H9 (cell line): ENCODE measurements around the gene PLK1. TPM values are rescaled to one million over a fixed set of nuclear protein-coding genes. Genes with fewer than 3 reads are reported as not detected.

Source experiments
- DNase-seq: peaks from one replicate; pipeline ENCODE4 v3.0.0-alpha.2; 2017
- H2AFZ ChIP-seq: one replicate; pipeline ENCODE4 v1.6.1; 2013; ENCODE audit warnings: mild to moderate bottlenecking, low read length, control low read depth, moderate library complexity
- H2AK5ac ChIP-seq: 2 replicates; pipeline ENCODE4 v1.6.1; 2013; ENCODE audit warnings: low read length, control low read depth, mixed read lengths; ENCODE audit not compliant: insufficient read length
- H2BK120ac ChIP-seq: one replicate; pipeline ENCODE4 v1.6.1; 2013; ENCODE audit warnings: low read depth, mild to moderate bottlenecking, low read length, control low read depth, inconsistent platforms; ENCODE audit not compliant: poor library complexity, severe bottlenecking
- H2BK12ac ChIP-seq: 2 replicates; pipeline ENCODE4 v1.6.1; 2013; ENCODE audit warnings: low read length, control low read depth, mixed read lengths, low read depth; ENCODE audit not compliant: insufficient read length
- H2BK15ac ChIP-seq: 2 replicates; pipeline ENCODE4 v1.6.1; 2013; ENCODE audit warnings: low read depth, low read length, control low read depth
- H2BK20ac ChIP-seq: one replicate; pipeline ENCODE4 v1.6.1; 2013; ENCODE audit warnings: low read depth, mild to moderate bottlenecking, low read length, control low read depth, inconsistent platforms; ENCODE audit not compliant: poor library complexity, severe bottlenecking
- H2BK5ac ChIP-seq: 2 replicates; pipeline ENCODE4 v1.6.1; 2013; ENCODE audit warnings: low read length, control low read depth, mixed read lengths; ENCODE audit not compliant: insufficient read length
- H3K14ac ChIP-seq: 2 replicates; pipeline ENCODE4 v1.6.1; 2013; ENCODE audit warnings: low read length, control low read depth; ENCODE audit not compliant: insufficient read depth
- H3K18ac ChIP-seq: 2 replicates; pipeline ENCODE4 v1.6.1; 2013; ENCODE audit warnings: low read depth, mild to moderate bottlenecking, mixed read lengths, low read length, control low read depth; ENCODE audit not compliant: insufficient read length
- H3K23ac ChIP-seq: 2 replicates; pipeline ENCODE4 v1.6.1; 2013; ENCODE audit warnings: low read length, control low read depth, mixed read lengths, low read depth; ENCODE audit not compliant: insufficient read length
- H3K23me2 ChIP-seq: 2 replicates; pipeline ENCODE4 v1.6.1; 2013; ENCODE audit warnings: low read depth, mild to moderate bottlenecking, mixed read lengths, low read length, control low read depth; ENCODE audit not compliant: insufficient read length, poor library complexity, severe bottlenecking
- H3K27ac ChIP-seq: 2 replicates; pipeline ENCODE4 v1.5.1; 2013; ENCODE audit warnings: low read length, control low read depth, mixed read lengths, low read depth; ENCODE audit not compliant: insufficient read length
- H3K27me3 ChIP-seq: 2 replicates; pipeline ENCODE4 v1.6.1; 2013; ENCODE audit warnings: low read length, control low read depth, inconsistent platforms; ENCODE audit not compliant: insufficient read depth
- H3K4ac ChIP-seq: 2 replicates; pipeline ENCODE4 v1.6.1; 2013; ENCODE audit warnings: low read depth, mild to moderate bottlenecking, control low read depth, inconsistent platforms, low read length, moderate library complexity
- H3K4me1 ChIP-seq: 2 replicates; pipeline ENCODE4 v1.6.1; 2013; ENCODE audit warnings: low read length, control low read depth, inconsistent platforms; ENCODE audit not compliant: insufficient read depth
- H3K4me2 ChIP-seq: 2 replicates; pipeline ENCODE4 v1.6.1; 2013; ENCODE audit warnings: low read length, control low read depth, mixed read lengths; ENCODE audit not compliant: insufficient read length, insufficient read depth
- H3K56ac ChIP-seq: 2 replicates; pipeline ENCODE4 v1.6.1; 2013; ENCODE audit warnings: low read depth, mild to moderate bottlenecking, mixed read lengths, low read length, control low read depth; ENCODE audit not compliant: insufficient read length
- H3K79me1 ChIP-seq: 2 replicates; pipeline ENCODE4 v1.6.1; 2013; ENCODE audit warnings: low read depth, mild to moderate bottlenecking, moderate library complexity, low read length, control low read depth, inconsistent platforms; ENCODE audit not compliant: insufficient read depth, poor library complexity, severe bottlenecking
- H3K79me2 ChIP-seq: 2 replicates; pipeline ENCODE4 v1.6.1; 2013; ENCODE audit warnings: low read length, control low read depth, inconsistent platforms; ENCODE audit not compliant: insufficient read depth
- H3K9ac ChIP-seq: 2 replicates; pipeline ENCODE4 v1.6.1; 2013; ENCODE audit warnings: low read length, control low read depth, mixed read lengths; ENCODE audit not compliant: insufficient read length; ENCODE audit errors: extremely low read depth
- H3K9me3 ChIP-seq: one replicate; pipeline ENCODE4 v1.6.1; 2013; ENCODE audit warnings: low read depth, low read length, inconsistent platforms; ENCODE audit not compliant: control insufficient read depth
- H3T11ph ChIP-seq: one replicate; pipeline ENCODE4 v1.6.1; 2013; ENCODE audit warnings: mild to moderate bottlenecking, low read length, control low read depth, inconsistent platforms
- H4K20me1 ChIP-seq: one replicate; pipeline ENCODE4 v1.6.1; 2013; ENCODE audit not compliant: control insufficient read depth, insufficient read length, insufficient read depth
- H4K5ac ChIP-seq: 2 replicates; pipeline ENCODE4 v1.6.1; 2013; ENCODE audit warnings: low read depth, mild to moderate bottlenecking, mixed read lengths, low read length, control low read depth; ENCODE audit not compliant: insufficient read length
- H4K8ac ChIP-seq: replicated peaks from 2 replicates; pipeline ENCODE4 v1.6.1; 2013; ENCODE audit warnings: low read length, control low read depth, mixed read lengths, low read depth; ENCODE audit not compliant: insufficient read length
- H4K91ac ChIP-seq: 2 replicates; pipeline ENCODE4 v1.6.1; 2013; ENCODE audit warnings: low read depth, mild to moderate bottlenecking, moderate library complexity, mixed read lengths, low read length, control low read depth; ENCODE audit not compliant: insufficient read length
- H3K27ac Mint-ChIP-seq, 3 experiments: 2 replicates in 2 of 3; 3 replicates in 1 of 3; pipeline ENCODE4 v1.8.0; 2020 to 2021; ENCODE audit warnings: mixed read lengths in 3 of 3, mild to moderate bottlenecking in 1 of 3, moderate library complexity in 1 of 3
- H3K27me3 Mint-ChIP-seq: 2 replicates; pipeline ENCODE4 v1.8.0; 2021; ENCODE audit warnings: low read depth, mild to moderate bottlenecking, moderate library complexity, mixed read lengths
- H3K36me3 Mint-ChIP-seq, 3 experiments: 2 replicates in 2 of 3; 3 replicates in 1 of 3; pipeline ENCODE4 v1.8.0; 2020 to 2021; ENCODE audit warnings: low read depth in 3 of 3, mixed read lengths in 3 of 3; ENCODE audit not compliant: insufficient read depth in 1 of 3
- H3K4me1 Mint-ChIP-seq, 2 experiments: 2 replicates each; pipeline ENCODE4 v1.8.0; 2020; ENCODE audit warnings: mixed read lengths in 2 of 2
- H3K4me3 Mint-ChIP-seq, 2 experiments: 2 replicates in 1 of 2; 3 replicates in 1 of 2; pipeline ENCODE4 v1.8.0; 2020 to 2021; ENCODE audit warnings: mild to moderate bottlenecking in 2 of 2, mixed read lengths in 2 of 2, moderate library complexity in 1 of 2
- H3K9me3 Mint-ChIP-seq, 2 experiments: 2 replicates in 1 of 2; 3 replicates in 1 of 2; pipeline ENCODE4 v1.8.0; 2020; ENCODE audit warnings: mild to moderate bottlenecking in 2 of 2, mixed read lengths in 2 of 2, moderate library complexity in 1 of 2
- WGBS: extraction: QIAGEN DNeasy Blood & Tissue Kit; methylation state at CpG from one replicate; pipeline ENCODE4 v1.1.7; 2013; ENCODE audit warnings: missing lambda C conversion rate, low lambda C conversion rate, mixed read lengths; ENCODE audit not compliant: insufficient read length; ENCODE audit errors: extremely low coverage; 5-methylcytosine and 5-hydroxymethylcytosine counted together
- total RNA-seq: library from RNA; stranded (reverse); gene quantifications from 2 replicates; pipeline ENCODE4 v1.2.1, GENCODE V29; 2021
- TF ChIP-seq, protein P1 (sequence below): fragments of 200-600 bp; sonication (generic); conservative IDR thresholded peaks from 3 replicates; pipeline ENCODE4 v1.8.0; 2021; ENCODE audit warnings: antibody characterized with exemption, mild to moderate bottlenecking

Gene PLK1
- total RNA-seq, 1 experiment from 2014 or later = 140 TPM

DNA sequence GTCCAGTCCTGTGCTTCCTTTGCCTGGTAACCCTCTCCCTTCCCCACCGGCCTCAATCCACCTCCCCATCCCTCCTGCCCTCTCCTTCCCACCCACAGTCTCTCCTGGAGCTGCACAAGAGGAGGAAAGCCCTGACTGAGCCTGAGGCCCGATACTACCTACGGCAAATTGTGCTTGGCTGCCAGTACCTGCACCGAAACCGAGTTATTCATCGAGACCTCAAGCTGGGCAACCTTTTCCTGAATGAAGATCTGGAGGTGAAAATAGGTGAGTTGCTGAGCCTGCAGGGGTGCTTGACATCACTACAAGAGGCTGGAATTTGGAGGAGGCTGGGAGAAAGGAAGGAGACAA, 1.3 kb downstream of the PLK1 start:
- Histone ChIP-seq H3T11ph (no peak overlapping the region), H3K4ac (no peak overlapping the region), H2BK15ac (no peak overlapping the region), H4K91ac (no peak overlapping the region), H2BK20ac (no peak overlapping the region), H4K8ac (no peak overlapping the region), H3K9ac (peak overlapping the region; percentile 91), H3K27ac (no peak overlapping the region), H3K23me2 (peaks cover 12% of the 10 kb centered on the region), H2BK12ac (no peak overlapping the region), H3K14ac (peak overlapping the region; percentile 93; the same call in 1 of the 2 replicates), H3K27me3 (no peaks in the 10 kb centered on the region), H2BK120ac (no peak overlapping the region), H2BK5ac (peak overlapping the region; percentile 16), H4K20me1 (no peaks in the 10 kb centered on the region), H3K79me2 (peaks cover 23% of the 10 kb centered on the region; the same call in 1 of the 2 replicates), H3K23ac (no peak overlapping the region), H2AFZ (no peak overlapping the region), H3K79me1 (peaks cover 18% of the 10 kb centered on the region), H3K4me1 (no peaks in the 10 kb centered on the region; the same call in 1 of the 2 replicates), H3K18ac (no peak overlapping the region), H3K9me3 (no peaks in the 10 kb centered on the region), H4K5ac (no peak overlapping the region), H2AK5ac (no peak overlapping the region), H3K56ac (no peak overlapping the region), H3K4me2 (peak overlapping the region; percentile 100)
- no peak for DNase-seq
- Mint-ChIP-seq H3K36me3 (peaks cover 38 to 61% (median 49%) of the 10 kb centered on the region in 3 experiments), H3K27me3 (no peaks in the 10 kb centered on the region; the same call in 1 of the 2 replicates), H3K9me3 (no peaks in the 10 kb centered on the region), H3K4me3 (peak overlapping the region; percentile 98 to 100), H3K4me1 (peaks cover 18 to 24% of the 10 kb centered on the region in 2 experiments), H3K27ac (peak overlapping the region; percentile 52 to 89 (median 63); a peak in 5 of 7 replicates)
- no CpG with 5 or more reads among the region's 6 CpGs for WGBS
- TF ChIP-seq, protein P1, sequence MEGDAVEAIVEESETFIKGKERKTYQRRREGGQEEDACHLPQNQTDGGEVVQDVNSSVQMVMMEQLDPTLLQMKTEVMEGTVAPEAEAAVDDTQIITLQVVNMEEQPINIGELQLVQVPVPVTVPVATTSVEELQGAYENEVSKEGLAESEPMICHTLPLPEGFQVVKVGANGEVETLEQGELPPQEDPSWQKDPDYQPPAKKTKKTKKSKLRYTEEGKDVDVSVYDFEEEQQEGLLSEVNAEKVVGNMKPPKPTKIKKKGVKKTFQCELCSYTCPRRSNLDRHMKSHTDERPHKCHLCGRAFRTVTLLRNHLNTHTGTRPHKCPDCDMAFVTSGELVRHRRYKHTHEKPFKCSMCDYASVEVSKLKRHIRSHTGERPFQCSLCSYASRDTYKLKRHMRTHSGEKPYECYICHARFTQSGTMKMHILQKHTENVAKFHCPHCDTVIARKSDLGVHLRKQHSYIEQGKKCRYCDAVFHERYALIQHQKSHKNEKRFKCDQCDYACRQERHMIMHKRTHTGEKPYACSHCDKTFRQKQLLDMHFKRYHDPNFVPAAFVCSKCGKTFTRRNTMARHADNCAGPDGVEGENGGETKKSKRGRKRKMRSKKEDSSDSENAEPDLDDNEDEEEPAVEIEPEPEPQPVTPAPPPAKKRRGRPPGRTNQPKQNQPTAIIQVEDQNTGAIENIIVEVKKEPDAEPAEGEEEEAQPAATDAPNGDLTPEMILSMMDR = no peak
